Stimulated activated CD8-positive, alpha-beta memory T cell treated with anti-CD3 and anti-CD28 coated beads, Interleukin-4, amount 100 ng/mL, for 48 hours (primary cell): ENCODE measurements around the gene NEK8.
"Not testable (repeated sequence)": the region's sequence is repeated elsewhere in the genome, so short reads cannot be mapped to it uniquely, and the experiment has no call there.

Experiments
- DNase-seq: peaks from one replicate; pipeline ENCODE4 v3.0.0-alpha.2; 2020

Gene NEK8

DNA sequence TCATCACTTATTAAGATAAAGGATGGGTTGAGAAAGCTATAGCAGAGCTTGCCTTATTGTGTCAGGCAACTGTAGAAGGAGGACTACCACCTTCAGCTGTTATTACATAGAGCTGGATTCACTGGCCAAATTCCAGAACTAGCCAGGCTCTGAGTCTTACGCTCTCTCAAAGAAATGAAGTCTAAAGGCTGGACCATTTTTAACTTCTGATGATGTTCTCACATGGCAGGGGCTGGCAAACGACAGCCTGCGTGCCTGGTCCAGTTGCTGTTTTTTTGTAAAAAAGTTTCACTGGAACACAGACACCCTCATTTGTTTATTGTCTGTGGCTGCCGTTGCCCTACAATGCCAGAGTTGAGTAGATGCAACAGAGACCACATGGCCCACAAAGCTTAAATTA is 36.5 kb downstream of the NEK8 start:
- no peak for DNase-seq

DNA sequence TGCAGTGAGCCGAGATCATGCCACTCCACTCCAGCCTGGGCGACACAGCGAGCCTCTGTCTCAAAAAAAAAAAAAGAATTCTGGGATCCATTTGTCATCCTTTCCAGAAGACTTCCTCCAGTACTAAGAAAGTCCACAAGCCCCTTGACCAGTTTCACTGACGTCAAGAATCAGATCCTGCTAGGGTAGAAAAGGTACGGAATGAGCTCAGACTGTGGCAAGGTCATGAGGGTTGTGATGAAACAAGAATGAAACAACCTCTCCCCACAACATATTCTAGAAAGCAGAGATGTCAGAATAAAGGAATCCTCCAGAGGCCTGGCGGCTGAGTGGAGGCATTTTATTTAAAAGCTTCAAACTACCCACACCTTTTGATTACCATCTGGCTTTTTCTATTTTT is 45.1 kb downstream of the NEK8 start:
- no peak for DNase-seq

GRCh38 chr17:28774206-28774605 is 45.6 kb downstream of the NEK8 start:
- DNase-seq = no peak

DNA sequence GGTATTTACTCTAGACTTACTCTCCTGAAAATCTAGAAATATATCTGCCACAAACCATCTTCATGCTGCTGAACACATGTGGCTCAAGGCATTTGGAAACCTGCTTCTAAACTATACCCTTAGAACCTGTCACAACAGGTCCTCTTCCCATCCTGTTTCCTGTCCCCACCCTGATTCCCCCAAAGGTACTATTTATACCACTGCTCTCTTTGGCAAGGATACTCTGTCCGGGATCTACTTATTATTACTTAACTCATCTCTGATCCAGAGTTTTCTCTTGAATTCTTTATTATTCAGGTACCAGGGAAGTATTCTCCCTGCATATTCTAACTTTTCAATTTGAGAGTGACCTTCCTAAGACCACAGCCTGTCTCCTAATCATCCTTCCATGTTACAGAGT is 48.6 kb downstream of the NEK8 start:
- DNase-seq = no peak

- not testable (repeated sequence) for DNase-seq
These were observed 51.0 kb downstream of the NEK8 start for GRCh38 chr17:28779601-28780000.

DNA sequence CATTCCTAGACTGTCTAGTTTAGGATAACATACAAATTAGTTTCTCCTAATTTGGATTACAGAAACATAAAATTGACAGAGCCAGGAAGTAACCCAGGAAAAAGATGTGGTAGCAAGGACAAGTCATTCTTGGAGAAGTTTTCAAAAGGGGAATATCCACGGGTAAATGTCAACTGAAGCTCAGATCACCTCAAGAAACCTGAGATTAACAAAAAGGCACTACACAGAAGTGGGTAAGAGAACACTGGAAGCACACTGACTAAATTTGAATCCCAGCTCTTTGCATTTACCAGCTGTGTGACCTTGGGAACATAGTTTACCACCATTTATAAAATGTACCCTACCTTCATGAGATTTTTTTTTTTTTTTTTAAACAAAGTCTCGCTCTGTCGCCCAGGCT is 54.6 kb downstream of the NEK8 start:
- no peak for DNase-seq

- DNase-seq = no peak
These were observed 59.5 kb downstream of the NEK8 start for GRCh38 chr17:28788100-28788499.
